ENCODE data around the gene AQP12B. TPM values are rescaled to one million over a fixed set of nuclear protein-coding genes. Genes with fewer than 3 reads are reported as not detected.
A peak's percentile ranks its signal among the peaks of the same experiment; 100 is the strongest.

Gene AQP12B
- total RNA-seq, 1 experiment from 2014 or later = not detected

DNA sequence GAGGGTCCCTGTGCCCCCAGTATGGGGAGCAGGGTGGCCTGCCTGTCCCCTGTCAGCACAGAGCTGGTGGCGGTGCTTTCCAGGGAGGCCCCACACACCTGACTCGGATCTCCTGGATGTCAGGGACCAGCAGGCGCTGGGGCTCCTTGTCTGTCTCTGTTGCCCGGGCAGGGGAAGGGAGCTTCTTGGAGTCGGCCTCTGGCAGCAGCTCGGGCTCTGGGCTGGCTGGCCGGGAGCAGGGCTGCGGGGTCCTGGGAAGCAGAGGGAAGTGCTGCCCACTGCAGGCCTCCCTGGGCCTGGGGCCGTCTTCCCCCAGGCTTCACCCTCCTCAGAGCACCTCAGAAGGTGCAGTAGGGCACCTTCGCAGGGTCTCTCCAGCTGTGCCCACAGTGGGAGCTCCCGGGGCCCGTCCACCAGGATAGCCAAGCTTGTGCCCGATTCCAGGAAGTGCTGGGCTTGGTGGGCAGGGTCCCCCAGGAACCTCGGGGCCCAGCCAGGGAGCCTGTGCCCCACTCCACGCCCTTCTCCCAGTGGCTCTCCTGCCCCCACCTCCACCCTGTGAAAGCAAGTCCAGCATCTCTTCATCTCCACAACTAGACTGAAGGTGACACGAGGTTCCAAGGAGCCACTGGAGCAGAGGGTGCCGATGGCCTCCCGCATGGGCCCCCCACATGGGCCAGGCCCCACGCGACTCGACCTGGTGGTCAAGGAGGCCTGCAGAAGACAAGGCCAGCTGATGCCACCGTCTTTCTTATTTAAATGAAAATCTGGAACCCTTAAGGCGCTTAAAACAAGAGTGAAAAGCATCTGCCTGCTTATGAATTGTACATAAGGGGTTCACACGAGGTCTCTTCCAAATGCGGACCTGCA lies 37.2 kb upstream of the AQP12B start:
- TF ChIP-seq, protein P1, sequence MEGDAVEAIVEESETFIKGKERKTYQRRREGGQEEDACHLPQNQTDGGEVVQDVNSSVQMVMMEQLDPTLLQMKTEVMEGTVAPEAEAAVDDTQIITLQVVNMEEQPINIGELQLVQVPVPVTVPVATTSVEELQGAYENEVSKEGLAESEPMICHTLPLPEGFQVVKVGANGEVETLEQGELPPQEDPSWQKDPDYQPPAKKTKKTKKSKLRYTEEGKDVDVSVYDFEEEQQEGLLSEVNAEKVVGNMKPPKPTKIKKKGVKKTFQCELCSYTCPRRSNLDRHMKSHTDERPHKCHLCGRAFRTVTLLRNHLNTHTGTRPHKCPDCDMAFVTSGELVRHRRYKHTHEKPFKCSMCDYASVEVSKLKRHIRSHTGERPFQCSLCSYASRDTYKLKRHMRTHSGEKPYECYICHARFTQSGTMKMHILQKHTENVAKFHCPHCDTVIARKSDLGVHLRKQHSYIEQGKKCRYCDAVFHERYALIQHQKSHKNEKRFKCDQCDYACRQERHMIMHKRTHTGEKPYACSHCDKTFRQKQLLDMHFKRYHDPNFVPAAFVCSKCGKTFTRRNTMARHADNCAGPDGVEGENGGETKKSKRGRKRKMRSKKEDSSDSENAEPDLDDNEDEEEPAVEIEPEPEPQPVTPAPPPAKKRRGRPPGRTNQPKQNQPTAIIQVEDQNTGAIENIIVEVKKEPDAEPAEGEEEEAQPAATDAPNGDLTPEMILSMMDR (conservative IDR thresholded peaks at IDR 0.05) = no peak
- Histone ChIP-seq H3K4me1 (ENCODE audit: insufficient read depth, low read length) (no peaks in the 10 kb centered on the region), H3K4ac (ENCODE audit: low read depth, low read length) (no peak overlapping the region), H3K18ac (ENCODE audit: insufficient read length, low read depth, low read length) (no peak overlapping the region), H4K91ac (ENCODE audit: insufficient read length, low read depth, low read length) (no peak overlapping the region), H4K5ac (ENCODE audit: insufficient read length, low read depth, low read length) (no peak overlapping the region), H3K23ac (ENCODE audit: insufficient read length, low read depth, low read length) (no peak overlapping the region), H2BK5ac (ENCODE audit: insufficient read length, low read length) (no peak overlapping the region), H3K27ac (ENCODE audit: insufficient read length, low read depth, low read length) (no peak overlapping the region), H3K79me2 (ENCODE audit: insufficient read depth, low read length) (no peaks in the 10 kb centered on the region), H3K23me2 (ENCODE audit: insufficient read length, low read depth, low read length, poor library complexity, severe bottlenecking) (no peaks in the 10 kb centered on the region), H2AFZ (ENCODE audit: low read length) (no peak overlapping the region), H2AK5ac (ENCODE audit: insufficient read length, low read length) (no peak overlapping the region), H3K79me1 (ENCODE audit: insufficient read depth, low read depth, low read length, poor library complexity, severe bottlenecking) (no peaks in the 10 kb centered on the region), H2BK15ac (ENCODE audit: low read depth, low read length) (no peak overlapping the region), H4K20me1 (ENCODE audit: control insufficient read depth, insufficient read depth, insufficient read length) (peaks cover 5% of the 10 kb centered on the region), H2BK120ac (ENCODE audit: low read depth, low read length, poor library complexity, severe bottlenecking) (no peak overlapping the region), H3K4me2 (ENCODE audit: insufficient read depth, insufficient read length, low read length) (no peak overlapping the region), H3K9ac (ENCODE audit: extremely low read depth, insufficient read length, low read length) (no peak overlapping the region), H2BK12ac (ENCODE audit: insufficient read length, low read depth, low read length) (no peak overlapping the region), H3K14ac (ENCODE audit: insufficient read depth, low read length) (no peak overlapping the region), H2BK20ac (ENCODE audit: low read depth, low read length, poor library complexity, severe bottlenecking) (no peak overlapping the region), H3K56ac (ENCODE audit: insufficient read length, low read depth, low read length) (no peak overlapping the region), H3K27me3 (ENCODE audit: insufficient read depth, low read length) (no peaks in the 10 kb centered on the region), H4K8ac (replicated peaks; ENCODE audit: insufficient read length, low read depth, low read length) (no peak overlapping the region), H3T11ph (ENCODE audit: low read length) (no peak overlapping the region), H3K9me3 (ENCODE audit: control insufficient read depth, low read depth, low read length) (no peaks in the 10 kb centered on the region)
- no peak for DNase-seq
- WGBS (ENCODE audit: extremely low coverage, insufficient read length, low lambda C conversion rate) = no CpG with 5 or more reads among the region's 25 CpGs
- no peaks in the 10 kb centered on the region; a peak in 1 of 4 replicates for H3K4me1 Mint-ChIP-seq
- H3K36me3 Mint-ChIP-seq (ENCODE audit: insufficient read depth in 1 of 3, low read depth in 3 of 3) = peaks cover 28 to 57% (median 46%) of the 10 kb centered on the region in 3 experiments
- H3K27me3 Mint-ChIP-seq (ENCODE audit: low read depth) = peaks cover 2% of the 10 kb centered on the region; the same call in 1 of the 2 replicates
- H3K9me3 Mint-ChIP-seq = no peaks in the 10 kb centered on the region
- H3K27ac Mint-ChIP-seq = peak overlapping the region in 2 of 3 experiments; percentile 7 to 38; a peak in 2 of 7 replicates
- no peak overlapping the region; a peak in 1 of 5 replicates for H3K4me3 Mint-ChIP-seq
